AG09309 (cell line): ENCODE measurements around the gene HOXB5.

Experiments
- DNase-seq: peaks from one replicate; pipeline ENCODE4 v3.0.0-alpha.2; 2010; ENCODE audit warnings: low read depth
- H3K4me3 ChIP-seq: 2 replicates; pipeline ENCODE4 v1.5.1; 2011; ENCODE audit warnings: mild to moderate bottlenecking, low read depth, low read length, moderate library complexity; ENCODE audit not compliant: control insufficient read depth
- CTCF ChIP-seq: IDR thresholded peaks from 2 replicates; pipeline ENCODE4 v1.5.1; 2011; ENCODE audit warnings: mild to moderate bottlenecking, low read depth, low read length, inconsistent platforms; ENCODE audit not compliant: insufficient read depth, control insufficient read depth; ENCODE audit errors: missing control alignments

Gene HOXB5

GRCh38 chr17:48624118-48624517 lies 30.5 kb upstream of the HOXB5 start:
- no peak for TF ChIP-seq CTCF
- no peak overlapping the region for H3K4me3 ChIP-seq
- DNase-seq = no peak

DNA sequence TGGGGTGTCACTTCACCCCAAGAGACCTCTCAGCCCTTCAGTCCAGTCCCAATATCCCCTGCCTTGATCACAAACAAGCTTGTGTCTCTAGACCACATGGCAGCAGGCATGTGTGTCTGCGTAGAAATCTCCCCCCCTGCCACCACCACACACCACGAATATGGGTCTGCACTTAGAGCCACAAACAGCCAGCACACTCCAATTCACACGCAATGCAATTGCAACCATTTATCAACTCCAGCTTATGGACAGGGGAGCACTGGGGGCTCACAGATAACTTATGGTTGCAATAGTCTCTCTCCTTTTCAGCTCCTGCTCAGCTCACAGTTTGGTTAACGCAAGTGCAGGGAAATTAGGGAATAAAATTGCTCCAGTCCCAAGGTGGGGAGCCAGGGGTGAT lies 30.0 kb upstream of the HOXB5 start:
- DNase-seq = no peak
- no peak overlapping the region for H3K4me3 ChIP-seq
- TF ChIP-seq CTCF = no peak

DNA sequence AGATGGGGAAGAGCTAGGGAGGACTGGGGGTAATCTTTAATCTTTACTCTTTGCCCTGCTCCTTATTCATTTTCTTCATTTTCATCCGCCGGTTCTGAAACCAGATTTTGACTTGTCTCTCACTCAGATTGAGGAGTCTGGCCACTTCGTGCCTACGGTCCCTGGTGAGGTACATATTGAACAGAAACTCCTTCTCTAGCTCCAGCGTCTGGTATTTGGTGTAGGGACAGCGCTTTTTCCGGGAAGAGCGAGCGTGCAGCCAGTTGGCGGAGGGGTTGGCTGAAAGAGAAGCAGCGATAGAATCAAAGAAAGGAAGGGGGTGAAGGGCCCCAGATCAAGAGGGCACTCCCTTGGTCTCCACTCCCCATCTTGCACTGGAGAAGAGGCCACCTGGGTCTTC lies 29.3 kb upstream of the HOXB5 start:
- TF ChIP-seq CTCF = no peak
- H3K4me3 ChIP-seq = no peak overlapping the region
- no peak for DNase-seq

DNA sequence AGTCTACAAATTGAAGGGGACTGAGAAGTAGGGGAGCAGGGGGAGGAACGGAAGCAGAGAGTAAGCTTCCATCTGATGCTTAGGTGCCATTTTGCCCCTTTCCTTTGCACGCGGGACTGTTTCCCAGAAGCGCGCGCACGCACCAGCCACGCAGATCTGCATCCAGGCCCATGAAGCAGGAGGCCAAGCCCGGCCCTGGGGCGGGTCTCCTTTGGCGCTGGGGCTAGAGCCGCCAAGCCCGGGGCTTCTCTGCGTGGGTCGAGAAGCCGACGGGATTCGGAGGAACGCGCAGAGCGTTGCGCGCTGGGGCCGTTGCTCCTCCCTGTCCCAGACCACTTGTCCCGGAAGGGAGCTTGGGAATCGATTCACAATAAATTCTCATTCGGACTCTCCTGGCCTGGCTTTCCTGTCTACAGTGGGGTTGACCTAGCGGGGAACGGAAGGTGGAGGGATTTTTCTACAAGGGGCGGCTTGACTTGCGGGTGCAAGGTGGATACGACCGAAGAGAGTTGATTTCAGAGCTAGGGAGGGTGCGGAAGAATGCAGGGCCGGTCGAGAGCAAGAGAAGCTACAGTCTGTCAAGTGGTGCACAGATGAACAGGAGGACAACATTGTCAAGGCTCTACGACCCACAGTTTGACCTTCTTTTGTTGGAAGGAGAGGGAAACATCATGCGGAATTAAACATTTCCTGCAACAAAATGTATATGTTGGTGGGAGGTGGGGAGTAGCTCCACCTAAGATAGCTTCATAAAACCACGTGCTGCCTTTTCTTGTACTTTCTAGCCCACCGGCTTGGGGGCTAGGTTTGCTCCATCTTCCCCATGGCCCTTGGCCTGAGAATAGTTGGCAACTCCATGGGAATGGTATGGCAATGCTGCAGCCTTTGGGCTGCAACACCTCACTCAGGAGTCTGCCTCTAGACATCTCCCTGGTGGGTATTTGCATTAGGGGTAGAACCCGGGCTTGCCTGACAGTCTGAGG lies 28.1 kb upstream of the HOXB5 start:
- no peak overlapping the region for H3K4me3 ChIP-seq
- no peak for TF ChIP-seq CTCF
- DNase-seq = no peak

DNA sequence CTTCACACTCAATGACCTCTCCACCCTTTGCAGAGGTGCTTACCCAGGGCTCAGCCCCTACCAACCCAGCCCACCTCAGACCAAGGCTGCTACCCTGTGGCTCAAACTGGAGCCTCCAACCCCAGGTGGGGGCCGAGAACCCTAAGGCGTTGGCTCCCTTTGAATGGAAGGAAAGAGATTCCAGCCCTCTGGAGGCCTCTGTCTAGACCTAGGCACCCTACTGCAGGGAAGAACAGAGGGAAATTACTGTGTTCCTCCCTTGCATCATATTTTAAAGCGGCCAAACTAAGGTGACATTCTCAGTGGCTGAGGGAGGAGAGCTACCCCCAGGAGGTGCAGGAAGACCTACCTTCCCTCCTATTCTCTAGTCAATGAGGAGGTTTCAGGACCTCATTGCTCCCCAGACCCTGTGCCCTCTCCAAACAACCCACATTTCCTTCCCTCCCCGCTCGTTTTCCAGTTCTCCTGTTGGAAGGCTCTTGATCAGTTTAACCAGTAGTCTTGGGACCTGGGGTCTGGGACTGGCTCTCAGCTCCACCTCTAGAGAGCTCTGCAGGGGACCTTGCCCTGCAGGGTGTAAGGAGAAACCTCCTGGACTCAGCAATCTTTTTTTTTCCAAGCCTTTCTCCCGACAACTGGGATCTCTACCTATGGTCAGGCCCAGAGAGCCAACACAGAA lies 27.0 kb upstream of the HOXB5 start:
- no peak overlapping the region for H3K4me3 ChIP-seq
- TF ChIP-seq CTCF = no peak
- DNase-seq = no peak

DNA sequence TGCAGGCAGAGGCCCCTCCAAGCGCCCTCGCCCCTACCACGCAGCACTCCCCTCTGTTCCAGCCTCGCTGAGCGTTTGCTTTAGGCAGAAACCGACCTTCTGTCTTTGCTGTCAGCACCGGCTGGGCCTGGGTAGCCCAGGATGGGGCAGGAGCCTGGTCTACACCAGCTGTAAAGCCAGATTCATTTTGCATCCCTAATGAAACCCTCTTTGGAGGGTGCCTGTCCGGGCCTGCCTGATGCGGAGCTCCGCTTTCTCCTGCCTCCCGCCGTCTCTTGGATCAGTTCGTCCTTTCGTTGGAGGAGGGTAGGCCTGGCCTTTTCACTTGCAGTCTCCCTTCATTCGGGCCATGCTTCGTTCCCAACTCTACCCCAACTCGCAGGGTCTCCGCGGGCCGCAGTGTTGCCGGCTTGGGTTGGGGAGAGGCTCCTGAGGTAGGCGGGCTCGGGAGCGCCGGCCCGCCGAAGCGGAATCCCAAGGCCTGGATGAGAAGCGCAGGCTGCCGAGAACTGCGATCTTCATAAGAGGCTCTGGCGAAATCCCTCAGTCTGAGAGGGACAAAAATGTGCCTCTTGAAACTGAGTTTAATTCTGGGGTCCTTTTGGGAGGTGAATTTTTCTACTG lies 26.4 kb upstream of the HOXB5 start:
- no peak for DNase-seq
- TF ChIP-seq CTCF = no peak
- H3K4me3 ChIP-seq = no peak overlapping the region
